Adrenal gland (tissue), 12 donors: ENCODE measurements around the gene PDHX. TPM values are rescaled to one million over a fixed set of nuclear protein-coding genes. Genes with fewer than 3 reads are reported as not detected.
A peak's percentile ranks its signal among the peaks of the same experiment; 100 is the strongest.

Experiments used
- DNase-seq, 7 donors: peaks; one replicate each; pipeline ENCODE4 v3.0.0-alpha.2; 2019 to 2020
- H3K27ac ChIP-seq, 5 donors: fragments of 200-600 bp; sonication (generic) in 4 of 5; 1 replicate in 3 of 5; 2 replicates in 2 of 5; pipeline versions ENCODE4 v1.5.1 to v1.8.0; 2016 to 2020; ENCODE audit warnings: mild to moderate bottlenecking in 1 of 5
- H3K27me3 ChIP-seq: fragments of 200-600 bp; 2 replicates; pipeline ENCODE4 v1.8.0; 2021
- H3K36me3 ChIP-seq, 2 donors: fragments of 200-600 bp; replicated peaks in 1 of 2; 1 replicate in 1 of 2; 2 replicates in 1 of 2; pipeline versions ENCODE4 v1.5.1 to v1.8.0; 2018 to 2022
- H3K4me1 ChIP-seq, 2 donors: fragments of 200-600 bp; replicated peaks in 1 of 2; 1 replicate in 1 of 2; 2 replicates in 1 of 2; pipeline versions ENCODE4 v1.5.1 to v1.8.0; 2018 to 2021
- H3K4me3 ChIP-seq, 4 donors: fragments of 200-600 bp; sonication (generic) in 3 of 4; one replicate each; pipeline ENCODE4 v1.5.1; 2016 to 2018
- H3K9me3 ChIP-seq, 3 donors: fragments of 200-600 bp; sonication (generic) in 1 of 3; replicated peaks in 1 of 3; 1 replicate in 2 of 3; 2 replicates in 1 of 3; pipeline versions ENCODE4 v1.5.1 to v1.8.0; 2016 to 2021
- POLR2A ChIP-seq, 2 donors: fragments of 450-650 bp; IDR thresholded peaks; one replicate each; pipeline ENCODE4 v1.6.1; 2017; ENCODE audit warnings: antibody characterized with exemption in 2 of 2, mild to moderate bottlenecking in 2 of 2, moderate library complexity in 1 of 2
- WGBS, 4 donors: extraction: QIAGEN DNeasy Blood & Tissue Kit in 2 of 4; methylation state at CpG; one replicate each; pipeline versions ENCODE4 v1.1.5 to v1.1.7; 2013 to 2017; 5-methylcytosine and 5-hydroxymethylcytosine counted together
- intact Hi-C, 2 donors: fragments of 100-400 bp; cut with DNase I; formaldehyde crosslinking; loops; one replicate each; pipeline versions ENCODE4 v1.14.1 to v1.15.0; 2022 to 2023
- polyA plus RNA-seq, 3 donors: library from polyadenylated mRNA; stranded (reverse); fragments of 200-250 nt in 2 of 3; fragments of 350-450 nt in 1 of 3; fragmentation: Illumina TruSeq in 1 of 3; extraction: RNeasy Lipid Tissue Mini Kit (QIAGEN cat#74804) in 1 of 3; gene quantifications; one replicate each; pipeline ENCODE4 v1.2.3, GENCODE V29; 2013 to 2014
- total RNA-seq, 9 donors: library from RNA; depleted of rRNA in 4 of 9; stranded (reverse); fragments of >200 nt in 4 of 9; fragments of 120-200 nt in 1 of 9; fragmentation: NEBNext Ultra II Directional in 1 of 9; extraction: Animal tissue kit (Norgen Biotek cat#: 25700) in 1 of 9; gene quantifications; one replicate each; pipeline versions ENCODE4 v1.1.0 to v1.2.4, GENCODE V29; 2013 to 2023
- TF ChIP-seq, protein P1 (sequence below), 6 experiments: fragments of 450-650 bp in 4 of 6; fragments of 200-600 bp in 2 of 6; sonication (generic) in 1 of 6; IDR thresholded peaks; 1 replicate in 5 of 6; 2 replicates in 1 of 6; pipeline versions ENCODE4 v1.5.1 to v1.8.0; 2016 to 2021; ENCODE audit warnings: antibody characterized with exemption in 6 of 6, mild to moderate bottlenecking in 2 of 6, moderate library complexity in 1 of 6
- donor health status: healthy with polysubstance abuse.
- donor health status: Bipolar disorder and iron deficiency.
- donor health status: DM: yes; HTN: yes; CAD: no.
- donor health status: DM: no; HTN: no; CAD: no.
- donor health status: DM: no; HTN: no; CAD: no.
- donor health status: DM: yes; HTN: yes; CAD: no.

PDHX gene
- total and polyA plus RNA-seq, 12 donors = 13.9 to 98.4 (median 45.6) TPM

- TF ChIP-seq, protein P1, sequence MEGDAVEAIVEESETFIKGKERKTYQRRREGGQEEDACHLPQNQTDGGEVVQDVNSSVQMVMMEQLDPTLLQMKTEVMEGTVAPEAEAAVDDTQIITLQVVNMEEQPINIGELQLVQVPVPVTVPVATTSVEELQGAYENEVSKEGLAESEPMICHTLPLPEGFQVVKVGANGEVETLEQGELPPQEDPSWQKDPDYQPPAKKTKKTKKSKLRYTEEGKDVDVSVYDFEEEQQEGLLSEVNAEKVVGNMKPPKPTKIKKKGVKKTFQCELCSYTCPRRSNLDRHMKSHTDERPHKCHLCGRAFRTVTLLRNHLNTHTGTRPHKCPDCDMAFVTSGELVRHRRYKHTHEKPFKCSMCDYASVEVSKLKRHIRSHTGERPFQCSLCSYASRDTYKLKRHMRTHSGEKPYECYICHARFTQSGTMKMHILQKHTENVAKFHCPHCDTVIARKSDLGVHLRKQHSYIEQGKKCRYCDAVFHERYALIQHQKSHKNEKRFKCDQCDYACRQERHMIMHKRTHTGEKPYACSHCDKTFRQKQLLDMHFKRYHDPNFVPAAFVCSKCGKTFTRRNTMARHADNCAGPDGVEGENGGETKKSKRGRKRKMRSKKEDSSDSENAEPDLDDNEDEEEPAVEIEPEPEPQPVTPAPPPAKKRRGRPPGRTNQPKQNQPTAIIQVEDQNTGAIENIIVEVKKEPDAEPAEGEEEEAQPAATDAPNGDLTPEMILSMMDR (IDR thresholded peaks at IDR 0.05) = no peak
- WGBS, 4 donors = 83 to 92% (median 90%) methylated on average over 2 of the region's 2 CpGs
- Histone ChIP-seq H3K27me3 (no peaks in the 10 kb centered on the region), H3K36me3 (no peaks in the 10 kb centered on the region), H3K4me3 (no peak overlapping the region), H3K9me3 (no peaks in the 10 kb centered on the region), H3K4me1 (peaks cover 0 to 10% of the 10 kb centered on the region in 2 donors), H3K27ac (peak overlapping the region in 2 of 5 donors; percentile 42)
- intact Hi-C loops = no loop called here
- no peak for DNase-seq
Measured at GRCh38 chr11:35031346-35031745, 114.9 kb downstream of the PDHX start.

DNA sequence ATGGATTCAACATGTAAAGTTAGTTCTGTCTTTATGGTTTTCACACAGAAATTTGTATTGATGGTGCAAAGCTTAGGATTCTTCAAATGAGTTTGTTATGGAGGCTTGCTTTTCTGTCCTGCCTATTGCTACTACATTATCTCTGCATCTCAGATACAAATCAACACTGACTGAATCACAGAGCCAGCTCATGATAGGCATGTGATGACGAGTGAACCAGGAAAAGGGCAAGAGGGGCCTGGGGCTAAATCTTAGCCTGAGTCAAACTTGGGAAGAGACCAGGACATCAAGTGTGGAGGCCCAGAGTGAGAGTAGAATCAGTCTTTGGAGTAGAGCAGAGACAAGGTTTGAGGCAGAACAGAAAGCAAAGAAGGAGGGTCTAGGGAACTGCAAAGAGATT lies 115.4 kb downstream of the PDHX start:
- DNase-seq = no peak
- Histone ChIP-seq H3K36me3 (no peaks in the 10 kb centered on the region), H3K27me3 (no peaks in the 10 kb centered on the region), H3K27ac (no peak overlapping the region), H3K4me1 (peaks cover 0 to 10% of the 10 kb centered on the region in 2 donors), H3K4me3 (no peak overlapping the region), H3K9me3 (no peaks in the 10 kb centered on the region)
- intact Hi-C loops = no loop called here
- no peak for TF ChIP-seq POLR2A (IDR thresholded peaks at IDR 0.05)
- TF ChIP-seq, protein P1 (IDR thresholded peaks at IDR 0.05) = no peak
- WGBS, 4 donors = 48 to 68% (median 57%) methylated on average over 1 of the region's 1 CpG

GRCh38 chr11:35033011-35033410 lies 116.6 kb downstream of the PDHX start:
- no peak for DNase-seq
- no peak overlapping the region for H3K4me3 ChIP-seq
- TF ChIP-seq, protein P1 (IDR thresholded peaks at IDR 0.05) = no peak
- TF ChIP-seq POLR2A (IDR thresholded peaks at IDR 0.05) = no peak
- no peaks in the 10 kb centered on the region for H3K9me3 ChIP-seq
- no peak overlapping the region for H3K27ac ChIP-seq
- intact Hi-C loops = no loop called here
- H3K36me3 ChIP-seq = no peaks in the 10 kb centered on the region
- H3K4me1 ChIP-seq = peaks cover 0 to 10% of the 10 kb centered on the region in 2 donors
- WGBS, 4 donors = 85 to 94% (median 92%) methylated on average over 6 of the region's 6 CpGs
- H3K27me3 ChIP-seq = no peaks in the 10 kb centered on the region

DNA sequence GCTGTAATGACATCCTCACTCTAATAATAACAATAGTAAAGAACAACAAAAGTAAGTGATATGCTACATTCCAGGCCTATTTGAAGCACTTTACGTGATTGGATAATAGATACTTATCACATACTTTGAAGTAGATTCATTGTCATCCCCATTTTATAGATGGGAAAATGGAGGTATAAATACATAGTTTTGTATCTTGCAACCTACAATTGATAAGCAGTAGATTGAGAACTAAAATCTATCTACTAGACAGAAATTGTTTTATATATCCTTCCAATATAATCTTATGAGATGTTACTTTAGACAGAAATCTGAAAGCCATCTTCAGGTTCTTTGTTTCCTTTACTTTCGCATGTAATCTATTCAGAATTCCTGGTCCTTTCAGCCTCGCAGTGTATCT lies 118.0 kb downstream of the PDHX start:
- TF ChIP-seq POLR2A (IDR thresholded peaks at IDR 0.05) = no peak
- TF ChIP-seq, protein P1 (IDR thresholded peaks at IDR 0.05) = no peak
- Histone ChIP-seq H3K4me1 (peaks cover 0 to 10% of the 10 kb centered on the region in 2 donors), H3K27me3 (no peaks in the 10 kb centered on the region), H3K27ac (no peak overlapping the region), H3K36me3 (no peaks in the 10 kb centered on the region), H3K4me3 (no peak overlapping the region), H3K9me3 (no peaks in the 10 kb centered on the region)
- no peak for DNase-seq
- WGBS, 4 donors = 91 to 95% (median 92%) methylated on average over 3 of the region's 3 CpGs
- intact Hi-C loops = no loop called here
